Limb (tissue), 2 donors: ENCODE measurements around the gene ASPM.
"Not testable (repeated sequence)": the region's sequence is repeated elsewhere in the genome, so short reads cannot be mapped to it uniquely, and the experiment has no call there.

Experiments used
- DNase-seq, 2 donors: peaks; one replicate each; pipeline ENCODE4 v3.0.0-alpha.2; 2016; ENCODE audit errors: extremely low spot score in 2 of 2

The ASPM gene

DNA sequence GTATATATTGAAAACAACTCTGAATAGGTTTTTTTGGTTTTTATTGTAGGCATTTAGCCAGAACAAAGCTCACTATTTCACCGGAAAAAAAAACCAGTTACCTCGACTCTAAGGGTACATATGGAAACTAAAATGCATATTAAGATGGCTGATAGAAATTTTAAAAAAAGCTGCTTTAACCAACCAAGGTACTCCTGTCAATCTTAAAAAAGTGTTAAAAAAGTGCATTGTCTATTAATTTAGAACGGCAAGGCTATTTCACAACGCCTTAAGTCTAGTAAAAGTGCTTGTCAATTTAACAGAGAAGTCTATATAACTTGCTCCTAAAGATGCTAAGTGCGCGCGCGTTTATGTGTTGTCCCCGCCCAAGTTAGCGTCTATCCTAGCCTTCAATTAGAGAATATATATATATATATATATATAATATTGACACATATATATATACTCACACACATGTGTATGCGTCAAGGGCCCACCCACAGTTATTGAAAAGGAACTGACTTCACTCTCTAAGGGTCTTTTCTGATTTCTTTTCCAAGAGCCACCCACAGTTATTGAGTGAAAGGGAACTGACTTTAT is 934 bp downstream of the ASPM start:
- DNase-seq, result no peak

DNA sequence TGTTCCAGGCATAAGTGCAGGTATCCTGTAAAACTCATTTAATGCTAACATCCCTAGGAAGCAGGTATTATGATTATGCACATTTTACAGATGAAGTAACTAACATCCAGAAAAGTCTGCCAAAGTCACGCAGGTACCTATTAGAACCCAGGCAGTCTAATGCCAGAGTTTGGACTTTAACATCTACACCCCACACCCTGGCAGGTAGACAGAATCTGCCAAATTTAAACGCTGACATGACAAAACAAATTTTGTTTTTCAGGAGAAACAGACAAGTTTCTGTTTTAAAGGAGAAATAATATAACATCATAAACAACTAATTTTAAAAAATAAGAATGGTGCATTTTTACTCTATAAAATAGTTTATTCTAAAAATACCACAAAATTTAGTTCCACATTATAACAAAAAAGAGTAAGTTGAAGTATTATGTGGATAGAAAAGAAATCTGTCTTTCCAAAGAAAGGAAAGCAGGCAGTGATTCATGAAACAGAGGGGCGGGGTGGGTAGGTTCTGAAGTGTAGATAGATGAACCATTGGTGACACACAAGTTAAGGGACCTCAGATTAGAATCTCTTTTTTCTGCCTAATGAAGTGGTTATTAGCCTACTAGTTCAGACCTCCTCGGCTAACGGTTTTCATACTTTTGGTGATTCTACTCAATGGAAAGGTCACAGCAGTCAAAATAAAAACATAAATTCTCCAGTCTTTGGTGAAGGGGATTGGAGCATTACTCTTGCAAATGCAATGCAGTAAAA is 1.7 kb downstream of the ASPM start:
- no peak for DNase-seq

DNA sequence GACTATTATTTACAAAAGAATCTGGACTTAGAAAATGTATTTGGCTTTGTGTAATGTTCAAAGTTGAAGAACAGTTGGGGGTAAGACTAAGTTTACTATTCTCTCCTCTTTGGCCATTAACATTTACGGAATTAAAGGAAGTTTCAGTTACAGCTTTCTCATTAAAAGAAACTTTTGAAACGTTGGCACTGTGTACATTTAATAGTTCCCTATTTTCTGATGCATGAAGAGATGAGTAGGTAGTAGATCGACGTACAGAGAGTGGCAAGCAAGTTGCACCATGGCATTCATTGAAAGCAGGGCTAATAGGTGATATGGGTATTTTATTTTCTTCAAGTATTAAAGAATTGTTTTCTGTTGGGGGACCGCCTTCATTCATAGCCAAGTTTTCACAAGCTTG is 3.2 kb downstream of the ASPM start:
- DNase-seq, result no peak

DNA sequence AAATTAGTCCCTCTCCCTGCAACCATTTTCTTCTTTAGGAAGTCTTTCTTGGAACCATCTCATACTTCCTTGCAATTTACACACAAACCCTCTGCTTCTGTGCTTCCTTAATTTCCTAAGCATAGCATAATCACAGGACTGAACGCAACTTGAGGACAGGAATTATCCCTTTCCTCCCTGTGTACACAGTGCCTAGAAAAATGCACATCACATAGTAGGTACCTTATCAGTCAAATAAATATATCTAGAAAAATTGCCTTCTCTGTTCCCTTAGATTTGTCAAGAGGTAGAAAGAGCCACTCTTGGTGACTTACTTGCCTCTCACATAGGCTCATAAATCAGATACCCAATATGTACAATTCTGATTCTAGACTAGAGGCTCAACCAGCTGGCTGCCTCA is 4.9 kb downstream of the ASPM start:
- DNase-seq, result no peak

DNA sequence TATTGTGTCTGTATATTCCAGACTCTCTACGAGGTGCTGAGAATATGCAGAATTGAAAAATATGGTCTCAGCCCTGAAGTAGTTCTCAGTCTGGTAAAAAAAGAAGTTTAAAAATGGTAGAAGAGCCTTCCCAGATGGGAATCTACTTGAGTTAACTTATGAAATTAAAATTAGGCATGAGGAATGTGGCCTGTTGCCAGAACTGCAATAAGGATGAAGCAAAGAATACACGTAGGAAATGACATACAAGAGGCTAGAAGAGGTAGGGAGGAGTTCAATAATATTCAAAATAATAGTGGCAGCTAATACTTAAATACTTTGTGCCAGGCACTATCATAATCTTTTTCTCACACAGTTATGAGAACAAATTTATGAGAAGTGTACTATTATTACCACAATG is 6.3 kb downstream of the ASPM start:
- peak in 1 of 2 donors; percentile 24 for DNase-seq

DNA sequence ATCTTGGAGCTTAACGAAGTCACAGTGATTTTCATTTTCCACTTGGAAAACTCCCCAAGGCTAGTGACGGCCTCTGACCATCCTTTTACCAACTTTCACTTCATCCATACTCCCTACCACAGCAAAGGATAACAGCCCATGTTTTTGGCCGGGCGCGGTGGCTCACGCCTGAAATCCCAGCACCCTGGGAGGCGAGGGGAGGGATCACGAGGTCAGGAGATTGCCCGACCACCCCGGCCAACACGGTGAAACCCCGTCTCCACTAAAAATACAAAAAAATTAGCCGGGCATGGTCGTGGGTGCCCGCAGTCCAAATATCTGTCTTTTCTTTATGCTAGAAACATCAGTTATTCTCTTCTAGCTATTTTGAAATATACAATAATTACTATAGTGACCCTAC is 7.3 kb downstream of the ASPM start:
- no peak for DNase-seq

DNA sequence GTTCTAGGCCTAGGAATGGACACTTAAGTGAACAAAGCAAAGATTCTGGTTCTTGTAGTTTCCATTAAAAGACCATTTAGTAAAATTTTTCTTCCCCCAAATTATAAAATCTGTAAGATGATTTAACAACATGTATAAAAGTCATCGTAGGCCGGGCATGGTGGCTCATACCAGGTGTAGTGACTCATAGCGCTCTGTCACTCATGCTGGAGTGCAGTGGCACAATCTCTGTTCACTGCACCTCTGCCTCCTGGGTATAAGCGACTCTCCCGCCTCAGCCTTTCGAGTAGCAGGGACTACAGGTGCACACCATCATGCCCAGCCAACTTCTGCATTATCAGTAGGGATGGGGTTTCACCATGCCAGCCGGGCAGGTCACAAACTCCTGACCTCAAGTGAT is 9.1 kb downstream of the ASPM start:
- no peak for DNase-seq

DNA sequence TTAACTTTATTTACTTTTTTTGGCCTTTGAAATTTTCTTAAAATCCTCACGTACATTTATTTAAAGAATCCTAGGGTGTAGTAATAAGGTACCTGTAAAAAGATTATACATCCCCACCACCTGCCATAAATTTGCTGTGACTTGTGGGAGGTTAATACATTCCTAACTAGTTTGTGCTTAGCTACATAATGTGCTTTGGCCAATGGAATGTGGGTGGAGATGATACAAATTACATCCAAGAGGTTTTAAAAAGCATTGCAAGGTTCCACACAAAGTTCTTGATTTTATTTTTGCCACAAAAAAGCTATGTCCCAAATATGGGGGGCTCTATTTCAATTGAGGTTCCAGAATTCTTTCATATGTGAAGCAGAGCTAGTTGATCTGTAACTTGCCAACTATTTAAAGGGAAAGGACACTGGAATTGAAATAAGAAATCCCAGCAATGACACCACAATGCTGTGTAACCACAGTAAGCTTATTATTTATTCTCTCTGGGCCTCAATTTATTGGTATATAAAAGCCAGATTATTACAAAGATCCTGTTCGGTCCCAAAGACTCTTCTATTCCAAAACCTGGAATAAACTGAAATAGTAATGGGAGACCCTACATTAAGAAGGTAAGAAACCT is 15.7 kb downstream of the ASPM start:
- no peak for DNase-seq

DNA sequence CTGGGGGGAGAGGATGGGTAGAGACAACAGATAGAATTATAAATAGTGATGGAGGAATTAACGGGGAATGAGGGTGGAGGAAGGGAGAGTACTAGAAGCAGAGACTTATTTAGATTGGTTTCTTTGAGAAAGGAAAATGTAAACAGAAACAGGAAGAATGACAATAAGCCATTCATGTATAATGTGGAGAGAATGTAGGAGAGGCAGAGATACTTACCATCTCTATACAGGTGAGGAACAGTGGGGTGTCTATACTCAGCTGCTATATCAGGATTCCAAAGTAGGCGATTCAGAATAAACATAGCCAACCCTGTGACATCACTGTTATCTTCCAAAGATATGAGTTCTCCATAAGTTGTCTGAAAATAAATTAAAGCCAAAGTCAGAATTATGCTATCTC is 16.8 kb downstream of the ASPM start:
- no peak for DNase-seq

DNA sequence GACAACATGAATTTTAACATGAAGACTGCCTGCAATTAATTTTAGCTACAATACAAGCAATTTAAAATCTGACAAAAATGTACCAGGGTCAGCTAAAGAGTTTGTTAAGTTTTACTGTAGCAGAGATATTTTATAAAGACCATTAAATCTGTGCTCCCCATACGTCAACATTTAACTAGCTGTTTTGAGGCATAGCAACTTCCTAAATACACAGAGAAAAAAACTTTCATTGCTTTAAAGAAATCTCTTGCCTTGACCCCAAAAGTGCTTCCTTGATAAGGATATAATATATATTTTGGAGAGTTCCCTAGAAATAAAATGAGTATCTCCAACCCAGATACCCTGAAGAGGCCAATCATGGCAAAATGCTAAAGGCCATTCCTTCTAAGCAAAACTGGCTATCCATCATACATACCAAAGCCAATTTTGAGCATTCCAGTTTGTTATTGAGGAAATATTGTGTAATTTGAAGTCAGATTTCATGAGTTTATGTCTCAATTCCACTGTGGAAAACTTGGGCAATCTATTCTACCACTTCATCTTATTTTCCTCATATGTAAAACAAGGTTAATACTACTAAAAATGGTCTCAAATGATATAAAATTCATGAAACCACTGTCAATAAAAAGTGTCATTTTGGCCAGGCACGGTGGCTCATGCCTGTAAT is 19.1 kb downstream of the ASPM start:
- no peak for DNase-seq

DNA sequence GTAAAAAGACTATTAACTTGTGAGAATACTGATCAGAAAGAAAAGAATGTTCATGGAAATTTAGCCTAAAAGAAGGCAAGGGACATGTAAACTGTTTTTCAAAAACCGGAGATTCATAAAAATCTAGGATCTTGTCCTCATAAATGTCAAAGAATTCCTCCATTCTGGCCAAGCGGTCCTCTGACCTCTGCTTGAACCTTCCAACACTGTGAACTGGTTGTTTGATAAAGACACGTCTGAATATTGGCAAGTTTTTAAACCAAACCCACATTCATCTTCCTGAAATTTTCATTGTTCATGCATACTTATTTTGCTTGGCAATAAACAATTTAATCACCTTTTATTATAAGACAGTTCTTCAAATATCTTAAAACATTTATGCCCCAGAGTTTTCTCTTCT is 19.8 kb downstream of the ASPM start:
- no peak for DNase-seq

DNA sequence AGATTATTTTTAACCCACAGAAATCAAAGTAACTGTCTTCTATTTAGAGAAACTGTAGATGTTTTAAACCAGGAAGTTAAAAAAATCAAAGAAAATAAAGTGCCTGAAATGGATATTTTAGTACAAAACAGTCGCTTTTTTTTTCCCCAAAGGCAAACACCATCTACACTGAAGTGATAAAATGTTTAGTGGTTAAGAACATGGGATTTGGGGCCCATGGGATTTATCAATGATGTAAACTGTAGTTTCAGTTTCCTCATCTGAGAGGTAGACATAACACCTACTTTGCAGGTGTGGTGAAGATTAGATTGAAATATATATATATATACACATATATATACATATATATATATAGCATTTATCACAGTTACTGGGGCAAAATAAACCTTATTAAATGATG is 22.1 kb downstream of the ASPM start:
- no peak for DNase-seq

DNA sequence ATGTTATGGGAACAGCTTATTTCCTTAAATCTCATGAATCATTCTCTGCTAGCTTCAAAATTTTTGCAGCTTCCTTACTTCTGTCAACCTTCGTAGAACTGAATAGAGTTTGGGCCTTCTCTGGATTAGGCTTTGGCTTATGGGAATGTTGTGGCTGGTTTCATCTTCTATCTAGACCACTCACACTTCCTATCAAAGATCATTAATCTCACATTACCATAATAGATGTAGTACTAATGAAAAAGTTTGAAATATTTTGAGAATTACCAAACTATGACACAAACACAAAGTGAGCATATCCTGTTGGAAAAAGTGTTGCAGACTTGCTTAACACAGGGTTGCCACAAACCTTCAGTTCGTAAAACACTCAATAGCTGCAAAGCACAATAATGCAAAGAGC is 30.3 kb downstream of the ASPM start:
- no peak for DNase-seq

DNA sequence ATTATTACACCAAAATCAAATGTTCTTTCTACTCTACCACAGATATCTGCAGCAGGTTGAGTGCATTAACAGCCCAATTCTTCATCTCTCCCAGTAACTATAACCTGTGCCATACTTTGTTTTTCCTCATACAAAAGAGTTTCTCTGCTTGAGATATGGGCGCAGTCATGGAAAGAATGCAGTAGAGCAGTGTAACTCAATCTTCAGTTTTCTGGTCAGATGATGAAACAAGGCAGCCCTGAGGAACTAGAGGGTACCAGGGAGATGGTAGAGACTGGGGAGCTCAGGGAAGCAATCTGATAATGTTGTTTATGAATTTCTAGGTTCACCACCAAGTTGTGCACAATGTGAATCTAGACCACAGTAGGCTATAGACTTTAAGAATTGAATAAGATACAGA is 39.6 kb downstream of the ASPM start:
- DNase-seq, result no peak

DNA sequence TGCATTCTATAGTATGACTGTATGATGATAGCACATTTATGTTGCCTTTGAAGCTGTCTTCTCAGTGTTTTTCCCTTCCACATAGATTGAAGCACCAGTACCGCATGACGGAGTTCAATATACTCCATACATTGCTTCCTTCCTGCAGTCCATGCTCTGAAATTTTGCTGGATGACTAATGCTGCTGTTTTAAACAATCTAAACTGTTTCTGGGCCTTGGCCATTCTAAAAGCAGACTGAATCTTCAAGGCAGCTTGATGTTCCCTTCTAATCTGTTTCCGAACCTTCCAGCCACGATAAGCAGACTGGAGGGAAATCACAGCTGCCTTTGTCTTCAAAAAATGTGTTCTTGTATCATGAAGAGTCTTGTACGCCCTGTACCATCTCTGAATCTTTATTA is 43.2 kb downstream of the ASPM start:
- no peak for DNase-seq

DNA sequence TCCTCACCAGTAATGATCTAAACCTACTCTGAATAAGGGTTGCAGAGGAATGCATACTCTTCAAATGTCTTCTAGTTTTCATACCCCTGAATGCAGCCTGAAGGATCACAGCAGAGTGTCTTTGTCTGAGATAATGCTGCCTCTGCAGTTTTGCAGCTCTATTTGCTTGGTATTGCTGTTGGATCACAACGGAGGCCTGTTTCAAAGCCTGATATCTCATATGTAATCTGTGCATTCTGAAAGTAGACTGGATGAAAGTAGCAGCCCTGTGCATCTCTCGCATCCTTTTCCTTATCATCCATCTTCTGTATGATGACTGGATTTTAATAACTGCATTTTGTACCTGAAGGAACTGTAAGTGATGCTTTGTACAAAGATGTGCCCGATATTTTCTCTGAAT is 44.5 kb downstream of the ASPM start:
- DNase-seq, result no peak

DNA sequence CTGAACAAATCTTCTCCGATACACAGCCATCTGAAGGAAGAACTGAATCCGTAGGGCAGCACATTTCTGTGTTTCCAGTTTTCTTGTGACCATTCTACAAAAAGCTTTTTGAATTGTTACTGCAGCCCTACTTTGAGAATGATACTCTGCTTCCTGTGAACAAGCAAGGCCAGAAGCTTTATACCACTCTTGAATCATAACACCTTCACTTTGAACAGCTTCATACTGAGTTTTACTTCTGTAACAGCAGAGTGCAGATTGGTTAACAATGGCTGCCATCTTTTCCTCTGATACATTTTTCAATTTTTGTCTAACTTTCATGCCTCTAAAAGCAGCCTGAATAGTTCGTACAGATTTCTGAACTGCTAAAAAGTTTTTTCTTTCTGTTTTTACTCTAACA is 45.8 kb downstream of the ASPM start:
- DNase-seq, result no peak

DNA sequence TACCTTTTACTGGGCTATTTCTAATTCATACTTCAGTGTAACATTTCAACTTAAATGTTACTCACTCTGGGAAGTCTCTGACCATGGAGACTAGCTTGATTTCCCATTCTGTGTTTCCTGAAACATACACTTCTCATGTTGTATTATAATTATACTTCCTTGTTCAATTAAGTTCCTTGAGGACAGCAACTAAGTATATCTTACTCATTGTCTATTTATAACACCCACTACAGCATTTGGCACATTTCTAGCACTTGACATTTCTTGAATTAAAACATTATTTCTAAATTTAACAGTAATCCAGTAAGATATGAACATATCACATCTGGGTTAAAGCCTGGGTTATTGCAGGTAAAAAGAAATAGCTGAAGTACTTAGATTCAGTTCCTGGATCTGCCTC is 47.0 kb downstream of the ASPM start:
- DNase-seq, result no peak

DNA sequence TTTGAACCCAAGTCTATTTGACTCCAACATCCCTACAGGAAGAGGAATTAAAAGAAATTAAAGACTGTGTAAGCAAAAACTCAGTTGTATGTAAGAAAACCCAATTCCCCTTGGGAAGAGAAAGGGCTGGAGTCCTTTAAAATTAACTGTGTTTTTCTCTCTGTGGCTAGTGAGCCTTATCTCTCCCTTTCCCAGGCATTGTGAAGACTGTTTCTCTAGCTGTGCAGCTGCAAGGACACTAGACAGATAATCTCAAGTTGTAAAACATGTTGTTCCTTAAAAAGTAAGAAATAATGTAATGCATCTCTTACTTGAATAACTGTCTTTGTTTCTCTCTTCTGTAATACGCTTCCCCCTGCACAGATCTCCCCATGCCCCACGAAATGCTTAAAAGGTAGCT is 49.5 kb downstream of the ASPM start:
- not testable (repeated sequence) for DNase-seq

DNA sequence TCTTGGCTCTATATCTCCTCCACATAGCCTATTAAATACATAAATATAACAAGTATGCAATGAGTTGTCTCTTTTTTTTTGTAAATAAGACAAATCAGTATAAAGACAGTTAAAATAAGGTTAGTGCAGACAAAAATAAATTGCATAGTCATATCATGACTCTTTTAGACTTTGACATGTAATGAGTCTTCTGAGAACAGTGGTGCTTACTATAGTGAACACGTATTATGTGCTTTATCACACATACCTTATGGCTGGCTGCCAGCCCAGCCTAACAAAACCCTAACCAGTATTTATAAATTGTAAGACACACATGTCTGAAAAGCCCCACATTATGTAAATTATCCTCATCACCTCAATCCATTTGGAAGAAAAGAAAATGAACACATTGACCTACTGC is 50.3 kb downstream of the ASPM start:
- DNase-seq, result no peak

DNA sequence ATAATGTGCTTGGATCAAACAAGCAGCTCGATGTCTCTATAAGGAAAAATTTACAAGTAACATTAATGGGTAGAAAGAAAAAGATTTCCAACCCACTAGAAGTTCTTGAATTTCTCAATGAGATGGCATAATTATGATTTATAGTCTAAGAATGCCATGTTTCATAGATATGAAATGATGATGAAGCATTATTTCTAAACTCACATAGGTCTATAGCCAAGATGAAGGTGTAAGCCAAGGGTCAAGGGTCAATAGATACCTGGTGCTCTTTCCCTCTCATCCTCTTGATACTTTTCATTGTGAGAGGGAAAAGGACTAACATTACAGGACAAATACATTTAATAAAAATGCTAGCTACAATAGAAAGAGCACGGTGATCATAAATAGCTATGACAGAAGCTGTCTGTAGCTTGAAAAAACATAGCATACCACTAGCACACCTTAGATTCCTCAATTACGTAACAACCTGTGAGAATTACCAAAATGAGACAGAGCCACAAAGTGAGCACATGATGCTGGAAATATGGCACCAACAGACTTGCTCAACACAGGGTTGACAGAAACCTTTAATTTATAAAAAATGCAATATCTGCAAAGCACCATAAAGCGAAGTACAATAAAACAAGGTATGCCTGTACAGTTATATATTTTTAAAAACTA is 53.1 kb downstream of the ASPM start:
- DNase-seq, result no peak

DNA sequence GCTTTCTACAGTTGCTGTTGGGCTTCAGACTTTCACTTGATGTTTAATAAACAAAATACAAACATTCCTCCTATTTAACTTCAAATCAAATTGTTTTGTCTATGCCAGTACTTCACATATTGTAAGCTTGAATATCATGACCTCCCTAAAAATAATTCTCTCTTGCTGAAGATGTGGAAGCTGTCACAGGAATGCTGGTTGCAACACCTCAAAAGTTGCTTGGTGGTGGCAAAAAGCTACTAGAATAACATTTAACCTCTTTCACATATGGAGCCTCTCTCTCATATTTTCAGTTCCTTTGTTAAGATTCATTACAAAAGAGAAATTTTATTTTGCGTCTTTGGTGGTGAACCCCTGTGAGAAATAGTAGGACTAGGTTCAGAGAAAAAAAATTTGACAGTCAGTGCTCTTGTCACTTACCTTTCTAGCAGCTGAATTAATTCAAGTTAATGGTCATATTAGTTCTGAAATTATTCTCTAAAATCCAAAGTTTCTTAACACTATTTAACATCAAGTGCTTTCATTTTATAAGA is 53.9 kb downstream of the ASPM start:
- no peak for DNase-seq
